Upper lobe of left lung (tissue), 6 donors: ENCODE results near the gene CDH5. TPM values are rescaled to one million over a fixed set of nuclear protein-coding genes. Genes with fewer than 3 reads are reported as not detected.

ENCODE experiments used
- ATAC-seq, 2 donors: fragments of 200-7000 bp; cut with Tn5 transposase; one replicate each; pipeline ENCODE4 v1.9.1; 2022; ENCODE audit warnings: mild to moderate bottlenecking in 2 of 2, moderate library complexity in 2 of 2; ENCODE audit not compliant: low FRiP score in 2 of 2
- DNase-seq, 2 donors: peaks; one replicate each; pipeline ENCODE4 v3.0.0-alpha.2; 2019 to 2020
- H3K27ac ChIP-seq, 4 donors: fragments of 200-600 bp; sonication (generic); one replicate each; pipeline ENCODE4 v1.5.1; 2016 to 2019
- H3K27me3 ChIP-seq, 4 donors: fragments of 200-600 bp; sonication (generic); one replicate each; pipeline ENCODE4 v1.5.1; 2017 to 2019
- H3K36me3 ChIP-seq, 4 donors: fragments of 200-600 bp; sonication (generic); one replicate each; pipeline ENCODE4 v1.5.1; 2016 to 2019
- H3K4me1 ChIP-seq, 4 donors: fragments of 200-600 bp; sonication (generic); one replicate each; pipeline ENCODE4 v1.5.1; 2018 to 2019
- H3K4me3 ChIP-seq, 4 donors: fragments of 200-600 bp; sonication (generic); one replicate each; pipeline ENCODE4 v1.5.1; 2017 to 2019; ENCODE audit warnings: mild to moderate bottlenecking in 2 of 4, moderate library complexity in 1 of 4
- H3K9me3 ChIP-seq, 4 donors: fragments of 200-600 bp; sonication (generic); one replicate each; pipeline ENCODE4 v1.5.1; 2018 to 2019
- CTCF ChIP-seq, 6 experiments: fragments of 450-650 bp in 4 of 6; fragments of 200-600 bp in 2 of 6; sonication (generic) in 2 of 6; IDR thresholded peaks; one replicate each; pipeline ENCODE4 v1.5.1; 2016 to 2019; ENCODE audit warnings: antibody characterized with exemption in 6 of 6
- EP300 ChIP-seq, 4 donors: sonication (generic); formaldehyde crosslinking; IDR thresholded peaks; one replicate each; pipeline ENCODE4 v1.5.1; 2017; ENCODE audit warnings: antibody characterized with exemption in 4 of 4, control low read depth in 2 of 4
- POLR2A ChIP-seq, 4 donors: fragments of 450-650 bp; IDR thresholded peaks; one replicate each; pipeline ENCODE4 v1.5.1; 2016 to 2017; ENCODE audit warnings: antibody characterized with exemption in 4 of 4, mild to moderate bottlenecking in 2 of 4
- POLR2AphosphoS5 ChIP-seq, 2 donors: sonication (generic); formaldehyde crosslinking; IDR thresholded peaks; one replicate each; pipeline ENCODE4 v1.5.1; 2017; ENCODE audit warnings: antibody characterized with exemption in 2 of 2
- WGBS, 2 donors: methylation state at CpG; one replicate each; pipeline ENCODE4 v1.1.5; 2017 to 2018; 5-methylcytosine and 5-hydroxymethylcytosine counted together
- total RNA-seq, 6 donors: library from RNA; depleted of rRNA in 4 of 6; stranded (reverse); fragments of >200 nt in 4 of 6; gene quantifications; one replicate each; pipeline versions ENCODE4 v1.1.0 to v1.2.1, GENCODE V29; 2016 to 2021
- donor health status: DM: no; HTN: no; CAD: no; lungs with moderate emphysema.
- donor health status: DM: no; HTN: yes; CAD: no; lungs with severe emphysema.

The CDH5 gene
- total RNA-seq, 6 donors from 2014 or later = 54.5 to 146 (median 89.8) TPM

- Histone ChIP-seq H3K27ac (no peak overlapping the region), H3K36me3 (peaks cover 0 to 55% (median 7%) of the 10 kb centered on the region in 4 donors), H3K9me3 (no peaks in the 10 kb centered on the region), H3K4me1 (peaks cover 0 to 12% (median 7%) of the 10 kb centered on the region in 4 donors), H3K27me3 (no peaks in the 10 kb centered on the region), H3K4me3 (no peak overlapping the region)
- 93% methylated on average over 13 of the region's 13 CpGs for WGBS, 2 donors
- ATAC-seq (no peak), DNase-seq (peak; percentile 7 to 61)
- no peak for TF ChIP-seq POLR2A (IDR thresholded peaks at IDR 0.05)
- no peak for TF ChIP-seq EP300 (IDR thresholded peaks at IDR 0.05)
- no peak for TF ChIP-seq POLR2AphosphoS5 (IDR thresholded peaks at IDR 0.05)
- no peak for TF ChIP-seq CTCF (IDR thresholded peaks at IDR 0.05)
Observed at GRCh38 chr16:66389256-66390176, 23.0 kb downstream of the CDH5 start.

- no peak for TF ChIP-seq POLR2A (IDR thresholded peaks at IDR 0.05)
- TF ChIP-seq POLR2AphosphoS5 (IDR thresholded peaks at IDR 0.05) = no peak
- no peak for TF ChIP-seq CTCF (IDR thresholded peaks at IDR 0.05)
- no peak for TF ChIP-seq EP300 (IDR thresholded peaks at IDR 0.05)
Observed at GRCh38 chr16:66390346-66391108, 24.0 kb downstream of the CDH5 start.

GRCh38 chr16:66391726-66392670 lies 25.5 kb downstream of the CDH5 start:
- no peaks in the 10 kb centered on the region for H3K9me3 ChIP-seq
- no peak overlapping the region for H3K27ac ChIP-seq
- 78 to 82% methylated on average over 14 to 18 of the region's 18 CpGs for WGBS, 2 donors
- H3K27me3 ChIP-seq = no peaks in the 10 kb centered on the region
- TF ChIP-seq POLR2A (IDR thresholded peaks at IDR 0.05) = no peak
- TF ChIP-seq CTCF (IDR thresholded peaks at IDR 0.05) = no peak
- TF ChIP-seq POLR2AphosphoS5 (IDR thresholded peaks at IDR 0.05) = no peak
- no peak for TF ChIP-seq EP300 (IDR thresholded peaks at IDR 0.05)
- ATAC-seq (peak in 1 of 2 donors; percentile 38), DNase-seq (no peak)
- peaks cover 0 to 8% (median 2%) of the 10 kb centered on the region in 4 donors for H3K4me1 ChIP-seq
- H3K4me3 ChIP-seq = no peak overlapping the region
- peaks cover 0 to 57% (median 11%) of the 10 kb centered on the region in 4 donors for H3K36me3 ChIP-seq

More at GRCh38 chr16:66390346-66391108, 24.0 kb downstream of the CDH5 start:
- Histone ChIP-seq H3K27me3 (no peaks in the 10 kb centered on the region), H3K9me3 (no peaks in the 10 kb centered on the region), H3K27ac (no peak overlapping the region), H3K4me1 (peaks cover 0 to 10% (median 7%) of the 10 kb centered on the region in 4 donors), H3K36me3 (peaks cover 0 to 58% (median 7%) of the 10 kb centered on the region in 4 donors), H3K4me3 (no peak overlapping the region)
- ATAC-seq = no peak
- DNase-seq = no peak
- WGBS, 2 donors = 81 to 84% methylated on average over 13 to 14 of the region's 14 CpGs

GRCh38 chr16:66395806-66396555 lies 29.5 kb downstream of the CDH5 start:
- 97% methylated on average over 6 to 7 of the region's 7 CpGs for WGBS, 2 donors
- no peaks in the 10 kb centered on the region for H3K27me3 ChIP-seq
- H3K4me1 ChIP-seq = peaks cover 0 to 8% (median 3%) of the 10 kb centered on the region in 4 donors
- peaks cover 0 to 57% (median 11%) of the 10 kb centered on the region in 4 donors for H3K36me3 ChIP-seq
- H3K9me3 ChIP-seq = no peaks in the 10 kb centered on the region
- H3K4me3 ChIP-seq = no peak overlapping the region
- DNase-seq = no peak
- TF ChIP-seq CTCF (IDR thresholded peaks at IDR 0.05) (no peak), EP300 (IDR thresholded peaks at IDR 0.05) (no peak), POLR2AphosphoS5 (IDR thresholded peaks at IDR 0.05) (no peak), POLR2A (IDR thresholded peaks at IDR 0.05) (no peak)
- no peak for ATAC-seq
- no peak overlapping the region for H3K27ac ChIP-seq
